ENCODE results near the gene ITGA8.

- TF ChIP-seq POLR2A (IDR thresholded peaks at IDR 0.05) (no peak), CTCF (IDR thresholded peaks at IDR 0.05) (no peak)
Observed at GRCh38 chr10:15546606-15547005, 173.1 kb downstream of the ITGA8 start.
